D721Med (cell line): Measurements from ENCODE around the gene TGFBR3L.

Experiments
- DNase-seq: peaks from one replicate; pipeline ENCODE4 v3.0.0; 2011; ENCODE audit warnings: low spot score; ENCODE audit not compliant: insufficient read length
- FAIRE-seq: peaks from 2 replicates; lab custom pipeline; 2011; peaks lifted over from hg19 to GRCh38; lab: Jason Lieb, UNC
- CTCF ChIP-seq: IDR thresholded peaks from 2 replicates; pipeline ENCODE4 v1.5.1; 2012; ENCODE audit warnings: mild to moderate bottlenecking, control low read depth; ENCODE audit not compliant: insufficient read depth; ENCODE audit errors: missing control alignments

Gene TGFBR3L

GRCh38 chr19:7918615-7919421, 4.2 kb downstream of the TGFBR3L start:
- no peak for FAIRE-seq
- no peak for TF ChIP-seq CTCF
- DNase-seq = no peak

GRCh38 chr19:7919610-7920518, 5.2 kb downstream of the TGFBR3L start, which contains the start of gene SNAPC2:
Gene SNAPC2, plus strand, starts transcription at chr19:7920338. Its CDS starts 29 bp downstream, at chr19:7920367.
- no peak for TF ChIP-seq CTCF
- FAIRE-seq (no peak), DNase-seq (peak; percentile 76)

- TF ChIP-seq CTCF = no peak
- FAIRE-seq (no peak), DNase-seq (peak; percentile 83)
Measured at GRCh38 chr19:7920519-7921301, 6.1 kb downstream of the TGFBR3L start.

- FAIRE-seq = no peak
- DNase-seq = no peak
- TF ChIP-seq CTCF = no peak
Measured at GRCh38 chr19:7921302-7921966, 6.8 kb downstream of the TGFBR3L start.

- no peak for TF ChIP-seq CTCF
- FAIRE-seq (no peak), DNase-seq (no peak)
Measured at GRCh38 chr19:7921967-7922835, 7.6 kb downstream of the TGFBR3L start.

- DNase-seq (no peak), FAIRE-seq (no peak)
- TF ChIP-seq CTCF = no peak
Measured at GRCh38 chr19:7922836-7923195, 8.2 kb downstream of the TGFBR3L start.
